Hematopoietic multipotent progenitor cell treated with erythropoietin and hydrocortisone succinate and interleukin-3 and kit ligand, for 8 days (in vitro differentiated cells): ENCODE data around the gene BTBD9.

Source experiments
- DNase-seq: peaks from one replicate; pipeline ENCODE4 v3.0.0-alpha.2; 2015

Gene BTBD9

GRCh38 chr6:38153798-38154345 lies 485.9 kb downstream of the BTBD9 start:
- DNase-seq, result no peak

- no peak for DNase-seq
These were observed 486.5 kb downstream of the BTBD9 start for GRCh38 chr6:38153076-38153797.

GRCh38 chr6:38152620-38153019 lies 487.1 kb downstream of the BTBD9 start:
- no peak for DNase-seq

GRCh38 chr6:38151580-38152500 lies 487.9 kb downstream of the BTBD9 start:
- DNase-seq, result no peak

GRCh38 chr6:38150681-38151296 lies 488.9 kb downstream of the BTBD9 start:
- no peak for DNase-seq

- no peak for DNase-seq
These were observed 489.7 kb downstream of the BTBD9 start for GRCh38 chr6:38150021-38150420.

GRCh38 chr6:38149531-38149930 lies 490.2 kb downstream of the BTBD9 start:
- no peak for DNase-seq

GRCh38 chr6:38148606-38149005 lies 491.1 kb downstream of the BTBD9 start:
- DNase-seq, result no peak

GRCh38 chr6:38146734-38147027 lies 493.0 kb downstream of the BTBD9 start:
- DNase-seq, result no peak

GRCh38 chr6:38146021-38146733 lies 493.6 kb downstream of the BTBD9 start:
- peak; percentile 4 for DNase-seq

- DNase-seq, result no peak
These were observed 495.3 kb downstream of the BTBD9 start for GRCh38 chr6:38144365-38144945.

GRCh38 chr6:38143191-38144150 lies 496.3 kb downstream of the BTBD9 start:
- no peak for DNase-seq

GRCh38 chr6:38142178-38142902 lies 497.4 kb downstream of the BTBD9 start:
- no peak for DNase-seq

GRCh38 chr6:38141716-38142115 lies 498.0 kb downstream of the BTBD9 start:
- DNase-seq, result no peak

GRCh38 chr6:38141085-38141484 lies 498.6 kb downstream of the BTBD9 start:
- DNase-seq, result no peak

GRCh38 chr6:38138374-38138773 lies 501.4 kb downstream of the BTBD9 start:
- DNase-seq, result no peak

- no peak for DNase-seq
These were observed 502.0 kb downstream of the BTBD9 start for GRCh38 chr6:38137608-38138265.

GRCh38 chr6:38136547-38136946 lies 503.2 kb downstream of the BTBD9 start:
- DNase-seq, result no peak

- no peak for DNase-seq
These were observed 505.0 kb downstream of the BTBD9 start for GRCh38 chr6:38134704-38135088.
